AG09309 (cell line): Measurements from ENCODE around the gene ECE1.

Experiments
- DNase-seq: peaks from one replicate; pipeline ENCODE4 v3.0.0-alpha.2; 2010; ENCODE audit warnings: low read depth
- H3K4me3 ChIP-seq: 2 replicates; pipeline ENCODE4 v1.5.1; 2011; ENCODE audit warnings: mild to moderate bottlenecking, low read depth, low read length, moderate library complexity; ENCODE audit not compliant: control insufficient read depth
- TF ChIP-seq, protein P1 (sequence below): IDR thresholded peaks from 2 replicates; pipeline ENCODE4 v1.5.1; 2011; ENCODE audit warnings: mild to moderate bottlenecking, low read depth, low read length, inconsistent platforms; ENCODE audit not compliant: insufficient read depth, control insufficient read depth; ENCODE audit errors: missing control alignments

Gene ECE1

GRCh38 chr1:21319447-21320407 is 29.5 kb upstream of the ECE1 start:
- TF ChIP-seq, protein P1, sequence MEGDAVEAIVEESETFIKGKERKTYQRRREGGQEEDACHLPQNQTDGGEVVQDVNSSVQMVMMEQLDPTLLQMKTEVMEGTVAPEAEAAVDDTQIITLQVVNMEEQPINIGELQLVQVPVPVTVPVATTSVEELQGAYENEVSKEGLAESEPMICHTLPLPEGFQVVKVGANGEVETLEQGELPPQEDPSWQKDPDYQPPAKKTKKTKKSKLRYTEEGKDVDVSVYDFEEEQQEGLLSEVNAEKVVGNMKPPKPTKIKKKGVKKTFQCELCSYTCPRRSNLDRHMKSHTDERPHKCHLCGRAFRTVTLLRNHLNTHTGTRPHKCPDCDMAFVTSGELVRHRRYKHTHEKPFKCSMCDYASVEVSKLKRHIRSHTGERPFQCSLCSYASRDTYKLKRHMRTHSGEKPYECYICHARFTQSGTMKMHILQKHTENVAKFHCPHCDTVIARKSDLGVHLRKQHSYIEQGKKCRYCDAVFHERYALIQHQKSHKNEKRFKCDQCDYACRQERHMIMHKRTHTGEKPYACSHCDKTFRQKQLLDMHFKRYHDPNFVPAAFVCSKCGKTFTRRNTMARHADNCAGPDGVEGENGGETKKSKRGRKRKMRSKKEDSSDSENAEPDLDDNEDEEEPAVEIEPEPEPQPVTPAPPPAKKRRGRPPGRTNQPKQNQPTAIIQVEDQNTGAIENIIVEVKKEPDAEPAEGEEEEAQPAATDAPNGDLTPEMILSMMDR: peak; percentile 3
- no peak overlapping the region for H3K4me3 ChIP-seq
- no peak for DNase-seq

DNA sequence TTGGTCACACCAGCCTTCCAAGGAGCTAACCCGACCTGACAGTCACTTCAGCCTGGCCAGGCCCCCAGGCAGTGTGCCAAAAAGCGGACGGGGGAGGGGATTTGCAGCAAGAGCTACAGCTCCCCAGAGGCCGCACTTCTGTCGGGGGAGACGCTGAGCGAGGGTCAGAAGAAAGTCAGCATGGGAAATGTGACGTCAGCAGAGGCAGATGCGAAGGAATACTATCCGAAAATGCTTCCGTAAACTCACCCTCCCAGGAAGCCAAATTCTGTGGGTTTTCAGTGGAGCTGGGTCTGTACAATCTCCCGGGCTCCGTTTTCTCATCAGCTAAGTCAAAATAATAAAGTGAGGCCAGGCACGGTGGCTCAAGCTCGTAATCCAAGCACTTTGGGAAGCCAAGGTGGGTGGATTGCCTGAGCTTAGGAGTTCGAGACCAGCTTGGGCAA is 28.5 kb upstream of the ECE1 start:
- TF ChIP-seq, protein P1: no peak
- H3K4me3 ChIP-seq: no peak overlapping the region
- no peak for DNase-seq

- no peak for DNase-seq
- TF ChIP-seq, protein P1: no peak
- H3K4me3 ChIP-seq: no peak overlapping the region
Measured at GRCh38 chr1:21318057-21318713, 27.9 kb upstream of the ECE1 start.

DNA sequence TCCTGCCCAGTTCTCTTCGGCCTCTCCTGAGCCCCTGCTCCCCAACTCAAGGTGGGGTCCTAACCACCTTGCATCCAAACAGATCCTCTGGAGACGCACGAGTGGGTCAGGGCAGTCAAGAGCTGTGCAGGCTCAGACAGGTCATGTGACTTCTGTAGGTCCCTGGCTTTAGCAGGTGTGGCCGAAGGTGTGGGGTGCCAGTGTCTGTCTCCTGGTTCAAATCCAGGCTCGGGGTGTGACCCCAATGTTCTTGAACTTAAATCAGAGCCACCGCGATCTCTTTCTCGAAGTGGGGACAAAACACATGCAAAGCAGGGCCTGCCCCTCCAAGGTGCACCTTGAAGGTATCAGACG is 27.4 kb upstream of the ECE1 start:
- H3K4me3 ChIP-seq: no peak overlapping the region
- no peak for DNase-seq
- TF ChIP-seq, protein P1: no peak

DNA sequence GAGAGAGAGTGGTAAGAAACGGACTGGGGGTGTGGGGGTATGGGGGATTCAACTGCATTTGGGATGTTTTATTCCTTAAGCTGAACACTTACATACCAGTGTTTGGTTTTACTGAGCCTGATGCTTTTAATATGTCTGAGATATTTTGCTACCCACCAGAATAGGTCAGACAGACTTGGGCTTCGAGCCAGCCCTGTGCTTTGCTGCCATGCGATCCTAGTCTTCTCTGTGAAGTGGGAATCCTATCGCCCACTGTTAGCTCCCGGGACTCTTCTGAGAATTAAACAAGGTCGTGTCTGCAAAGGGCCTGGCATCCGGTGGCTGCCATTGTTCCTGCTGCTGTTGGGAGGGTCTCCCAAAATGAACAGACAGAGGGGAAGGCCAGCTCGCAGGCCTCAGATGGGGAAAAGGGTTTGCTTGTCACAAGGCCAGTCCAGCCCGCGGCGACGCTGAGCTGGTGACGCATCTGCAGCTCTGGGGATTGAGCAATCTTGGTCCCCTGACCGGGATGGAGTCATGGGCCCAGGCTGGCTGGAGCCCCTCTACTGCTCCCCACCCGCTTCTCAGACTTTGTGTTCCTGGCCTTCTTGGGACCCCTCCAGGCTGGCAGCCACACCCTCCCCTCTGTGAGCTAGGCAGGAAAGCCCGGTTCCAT is 26.9 kb upstream of the ECE1 start:
- peak; percentile 53 for DNase-seq

More for the DNA sequence above, 26.9 kb upstream of the ECE1 start:
- no peak overlapping the region for H3K4me3 ChIP-seq
- TF ChIP-seq, protein P1: no peak
